GM12865 (cell line): Measurements from ENCODE around the gene INPP5A.

Experiments used
- DNase-seq: peaks from one replicate; pipeline ENCODE4 v3.0.0; 2010; ENCODE audit warnings: low read depth
- H3K4me3 ChIP-seq: 2 replicates; pipeline ENCODE4 v1.5.1; 2011; ENCODE audit warnings: mild to moderate bottlenecking, low read depth, low read length, control low read depth
- TF ChIP-seq, protein P1 (sequence below): IDR thresholded peaks from 2 replicates; pipeline ENCODE4 v1.5.1; 2011; ENCODE audit warnings: low read length, control low read depth, low read depth, inconsistent platforms; ENCODE audit not compliant: insufficient read depth; ENCODE audit errors: missing control alignments

INPP5A gene

DNA sequence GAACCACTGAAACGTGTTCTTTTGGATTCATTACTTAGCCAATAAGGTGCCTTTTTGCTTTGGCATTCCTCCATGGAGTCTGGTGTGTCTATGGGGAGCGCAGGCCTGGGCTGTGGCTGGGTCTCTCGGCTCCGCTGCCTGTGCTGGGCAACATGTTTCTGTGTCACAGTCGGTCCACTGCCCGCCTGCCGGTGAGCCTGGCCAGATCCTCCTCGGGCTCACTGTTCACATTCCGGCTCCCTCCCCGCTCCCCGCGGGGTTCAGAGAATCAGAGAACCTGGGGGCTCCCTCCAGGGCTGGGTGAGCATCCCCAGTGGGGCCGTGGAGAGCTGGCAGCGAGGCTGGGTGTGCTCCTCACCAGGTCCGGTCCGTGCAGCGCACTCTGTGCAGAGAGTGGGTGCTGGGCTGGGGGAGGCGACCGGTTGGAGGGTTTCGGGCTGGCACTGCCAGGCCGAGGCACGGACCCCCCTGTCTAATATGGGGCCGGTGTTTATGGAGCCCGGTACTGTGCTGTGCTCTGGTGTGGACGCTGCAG lies 70.4 kb downstream of the INPP5A start:
- TF ChIP-seq, protein P1, sequence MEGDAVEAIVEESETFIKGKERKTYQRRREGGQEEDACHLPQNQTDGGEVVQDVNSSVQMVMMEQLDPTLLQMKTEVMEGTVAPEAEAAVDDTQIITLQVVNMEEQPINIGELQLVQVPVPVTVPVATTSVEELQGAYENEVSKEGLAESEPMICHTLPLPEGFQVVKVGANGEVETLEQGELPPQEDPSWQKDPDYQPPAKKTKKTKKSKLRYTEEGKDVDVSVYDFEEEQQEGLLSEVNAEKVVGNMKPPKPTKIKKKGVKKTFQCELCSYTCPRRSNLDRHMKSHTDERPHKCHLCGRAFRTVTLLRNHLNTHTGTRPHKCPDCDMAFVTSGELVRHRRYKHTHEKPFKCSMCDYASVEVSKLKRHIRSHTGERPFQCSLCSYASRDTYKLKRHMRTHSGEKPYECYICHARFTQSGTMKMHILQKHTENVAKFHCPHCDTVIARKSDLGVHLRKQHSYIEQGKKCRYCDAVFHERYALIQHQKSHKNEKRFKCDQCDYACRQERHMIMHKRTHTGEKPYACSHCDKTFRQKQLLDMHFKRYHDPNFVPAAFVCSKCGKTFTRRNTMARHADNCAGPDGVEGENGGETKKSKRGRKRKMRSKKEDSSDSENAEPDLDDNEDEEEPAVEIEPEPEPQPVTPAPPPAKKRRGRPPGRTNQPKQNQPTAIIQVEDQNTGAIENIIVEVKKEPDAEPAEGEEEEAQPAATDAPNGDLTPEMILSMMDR, result no peak
- H3K4me3 ChIP-seq, result no peak overlapping the region
- DNase-seq, result no peak

DNA sequence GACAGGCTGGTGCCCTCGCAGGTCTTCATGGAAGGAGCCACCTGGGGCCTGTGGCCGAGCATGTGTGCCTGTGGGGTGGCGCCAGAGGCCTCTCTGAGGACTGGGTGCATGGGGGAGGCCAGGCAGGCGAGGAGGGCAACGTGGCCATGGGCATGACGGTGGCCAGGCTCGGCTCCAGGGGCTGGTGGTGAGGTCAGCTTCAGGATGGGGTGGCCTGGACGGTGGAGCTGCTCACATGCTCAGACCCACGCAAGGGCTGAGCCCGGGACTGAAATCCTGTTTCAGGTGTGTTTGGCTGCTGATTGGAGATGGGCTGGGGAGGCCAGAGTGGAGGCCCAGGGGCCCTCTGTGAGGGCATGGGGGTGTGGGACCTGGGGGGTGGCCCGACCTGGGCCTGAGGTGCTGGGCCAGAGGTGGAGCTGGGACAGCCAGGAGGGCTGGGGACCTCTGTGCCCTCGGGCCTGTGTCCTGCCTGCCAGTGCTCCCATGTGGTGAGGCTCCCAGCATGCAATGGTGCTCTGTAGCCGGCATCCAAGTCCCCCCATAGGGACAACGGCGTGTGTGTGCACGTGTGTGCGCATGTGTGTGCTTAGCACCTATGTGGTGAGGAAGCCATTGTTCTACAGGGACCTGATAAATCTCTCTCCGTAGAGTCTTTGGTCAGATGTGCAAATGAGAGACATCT lies 71.1 kb downstream of the INPP5A start:
- DNase-seq, result no peak
- TF ChIP-seq, protein P1, result no peak
- no peak overlapping the region for H3K4me3 ChIP-seq

DNA sequence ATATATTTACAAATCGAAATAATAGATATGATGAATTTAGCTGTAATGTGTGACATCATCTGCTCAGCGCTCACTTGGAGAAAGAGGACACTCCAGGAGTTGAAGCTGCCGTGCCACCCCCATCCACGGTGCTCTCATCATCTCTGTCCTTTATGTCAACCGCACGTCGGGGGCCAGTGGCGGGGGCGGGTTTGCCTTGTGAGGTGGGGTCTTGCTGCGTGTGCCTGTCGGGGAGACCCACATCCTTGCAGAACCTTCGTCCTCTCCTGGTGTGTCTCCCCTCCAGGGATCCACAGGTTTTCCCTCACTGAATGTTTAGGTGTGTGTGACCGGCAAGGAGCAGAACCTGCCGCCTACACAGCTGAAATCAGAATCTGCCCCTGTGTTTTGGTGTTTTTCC lies 71.6 kb downstream of the INPP5A start:
- TF ChIP-seq, protein P1, result no peak
- no peak overlapping the region for H3K4me3 ChIP-seq
- DNase-seq, result no peak

DNA sequence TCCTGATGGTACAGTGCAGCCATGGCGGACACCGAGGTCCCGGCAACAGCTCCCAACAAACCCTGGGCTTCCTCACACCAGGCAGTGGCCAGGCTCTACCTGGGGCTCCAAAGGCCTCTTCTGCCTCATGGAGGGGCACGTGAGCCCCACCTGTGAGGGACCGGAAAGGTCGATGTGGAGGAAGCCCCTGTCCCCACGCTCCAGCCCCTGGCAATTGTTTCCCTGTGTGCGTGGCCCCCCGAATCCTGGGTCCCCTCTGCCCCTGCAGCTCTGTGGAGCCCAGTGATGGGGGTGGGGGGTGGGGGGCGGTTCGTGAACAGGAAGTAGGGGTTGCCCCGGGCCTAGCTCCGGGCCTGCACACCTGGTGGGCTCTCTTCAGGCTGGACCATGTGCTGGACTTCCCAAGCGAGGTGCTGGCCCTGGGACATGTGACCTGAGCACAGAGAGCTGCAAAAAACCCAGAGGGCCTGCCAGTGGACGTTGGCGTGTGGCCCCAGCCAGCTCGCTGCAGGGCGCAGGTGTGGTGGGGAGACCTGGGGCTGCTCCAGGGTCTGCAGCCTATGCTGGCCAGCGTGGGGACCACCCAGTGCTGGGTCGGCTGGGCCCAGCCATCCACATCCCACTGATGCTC lies 72.6 kb downstream of the INPP5A start:
- no peak for DNase-seq
- TF ChIP-seq, protein P1, result no peak

DNA sequence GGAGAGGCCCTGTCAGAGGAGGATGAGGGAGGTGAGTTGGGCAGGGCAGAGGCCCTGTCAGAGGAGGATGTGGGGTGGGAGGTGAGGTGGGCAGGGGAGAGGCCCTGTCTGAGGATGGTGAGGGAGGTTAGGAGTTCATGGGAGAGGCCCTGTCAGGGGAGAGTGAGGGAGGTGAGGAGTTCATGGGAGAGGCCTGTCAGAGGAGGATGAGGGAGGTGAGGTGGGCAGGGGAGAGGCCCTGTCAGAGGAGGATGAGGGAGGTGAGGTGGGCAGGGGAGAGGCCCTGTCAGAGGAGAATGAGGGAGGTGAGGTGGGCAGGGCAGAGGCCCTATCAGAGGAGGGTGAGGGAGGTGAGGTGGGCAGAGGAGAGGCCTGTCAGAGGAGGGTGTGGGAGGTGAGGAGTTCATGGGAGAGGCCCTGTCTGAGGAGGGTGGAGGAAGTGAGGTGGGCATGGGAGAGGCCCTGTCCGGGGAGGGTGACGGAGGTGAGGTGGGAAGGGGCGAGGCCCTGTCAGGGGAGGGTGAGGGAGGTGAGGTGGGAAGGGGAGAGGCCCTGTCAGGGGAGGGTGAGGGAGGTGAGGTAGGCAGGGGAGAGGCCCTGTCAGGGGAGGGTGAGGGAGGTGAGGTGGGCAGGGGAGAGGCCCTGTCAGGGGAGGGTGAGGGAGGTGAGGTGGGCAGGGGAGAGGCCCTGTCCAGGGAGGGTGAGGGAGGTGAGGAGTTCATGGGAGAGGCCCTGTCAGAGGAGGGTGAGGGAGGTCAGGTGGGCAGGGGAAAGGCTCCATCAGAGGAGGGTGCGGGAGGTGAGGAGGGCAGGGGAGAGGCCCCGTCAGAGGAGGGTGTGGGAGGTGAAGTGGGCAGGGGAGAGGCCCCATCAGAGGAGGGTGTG lies 73.7 kb downstream of the INPP5A start:
- TF ChIP-seq, protein P1, result no peak
- no peak overlapping the region for H3K4me3 ChIP-seq
- no peak for DNase-seq

More for the DNA sequence above, 72.6 kb downstream of the INPP5A start:
- no peak overlapping the region for H3K4me3 ChIP-seq

DNA sequence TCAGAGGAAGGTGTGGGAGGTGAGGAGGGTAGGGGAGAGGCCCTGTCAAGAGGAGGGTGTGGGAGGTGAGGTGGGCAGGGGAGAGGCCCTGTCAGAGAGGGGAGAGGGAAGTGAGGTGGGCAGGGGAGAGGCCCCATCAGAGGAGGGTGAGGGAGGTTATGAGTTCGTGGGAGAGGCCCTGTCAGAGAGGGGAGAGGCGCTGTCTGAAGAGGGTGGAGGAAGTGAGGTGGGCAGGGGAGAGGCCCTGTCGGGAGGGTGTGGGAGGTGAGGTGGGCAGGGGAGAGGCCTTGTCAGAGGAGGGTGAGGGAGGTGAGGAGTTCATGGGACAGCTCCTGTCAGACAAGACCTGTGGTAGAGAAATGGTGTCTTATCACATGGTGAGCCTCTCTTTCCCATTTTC lies 74.4 kb downstream of the INPP5A start:
- H3K4me3 ChIP-seq, result no peak overlapping the region
- TF ChIP-seq, protein P1, result no peak
- no peak for DNase-seq
